ENCODE results near the gene HOTAIR.

DNA sequence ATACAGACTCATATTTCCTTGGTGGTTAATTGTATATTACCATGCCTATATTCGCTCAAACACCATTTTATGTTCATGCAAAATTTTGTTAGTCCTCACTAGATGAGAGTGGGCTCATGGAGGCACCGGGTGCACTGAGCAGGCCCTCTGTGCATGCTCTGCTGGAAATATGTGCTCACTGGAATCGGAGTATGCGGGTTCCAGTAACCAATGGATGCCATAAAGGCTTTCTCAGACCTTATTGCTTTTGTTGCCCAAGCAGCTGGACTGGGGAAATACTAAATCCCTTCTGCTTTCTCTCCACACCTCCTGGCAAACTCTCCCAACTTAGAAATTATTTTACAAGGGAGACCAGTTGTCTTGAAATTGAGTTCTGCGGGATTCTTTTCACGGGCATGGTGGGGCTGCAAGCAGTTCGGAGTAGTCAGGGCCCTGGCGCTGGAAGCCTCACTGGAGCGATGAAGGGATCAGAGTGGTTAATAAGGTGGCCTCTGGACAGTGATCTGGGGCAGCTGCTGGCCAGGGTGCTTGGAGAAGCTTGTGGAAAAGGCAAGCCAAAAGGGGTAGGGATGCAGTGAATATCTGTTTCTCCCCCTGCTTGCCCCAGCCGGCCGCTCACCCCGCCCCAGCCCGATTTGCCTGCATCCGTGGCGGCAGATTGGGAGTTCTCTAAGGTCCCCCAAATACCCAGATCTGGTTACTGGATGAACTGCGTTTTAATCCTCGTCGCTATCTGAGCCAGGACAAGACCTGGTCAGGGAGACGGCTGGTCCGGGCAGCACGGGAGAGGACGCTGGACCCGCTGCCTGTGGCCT lies 46.0 kb upstream of the HOTAIR start:
- TF ChIP-seq, protein P1, sequence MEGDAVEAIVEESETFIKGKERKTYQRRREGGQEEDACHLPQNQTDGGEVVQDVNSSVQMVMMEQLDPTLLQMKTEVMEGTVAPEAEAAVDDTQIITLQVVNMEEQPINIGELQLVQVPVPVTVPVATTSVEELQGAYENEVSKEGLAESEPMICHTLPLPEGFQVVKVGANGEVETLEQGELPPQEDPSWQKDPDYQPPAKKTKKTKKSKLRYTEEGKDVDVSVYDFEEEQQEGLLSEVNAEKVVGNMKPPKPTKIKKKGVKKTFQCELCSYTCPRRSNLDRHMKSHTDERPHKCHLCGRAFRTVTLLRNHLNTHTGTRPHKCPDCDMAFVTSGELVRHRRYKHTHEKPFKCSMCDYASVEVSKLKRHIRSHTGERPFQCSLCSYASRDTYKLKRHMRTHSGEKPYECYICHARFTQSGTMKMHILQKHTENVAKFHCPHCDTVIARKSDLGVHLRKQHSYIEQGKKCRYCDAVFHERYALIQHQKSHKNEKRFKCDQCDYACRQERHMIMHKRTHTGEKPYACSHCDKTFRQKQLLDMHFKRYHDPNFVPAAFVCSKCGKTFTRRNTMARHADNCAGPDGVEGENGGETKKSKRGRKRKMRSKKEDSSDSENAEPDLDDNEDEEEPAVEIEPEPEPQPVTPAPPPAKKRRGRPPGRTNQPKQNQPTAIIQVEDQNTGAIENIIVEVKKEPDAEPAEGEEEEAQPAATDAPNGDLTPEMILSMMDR (IDR thresholded peaks at IDR 0.05; ENCODE audit: low read length), result no peak
- TF ChIP-seq EZH2 (optimal IDR thresholded peaks at IDR 0.05; ENCODE audit: low read depth, low read length), result no peak

Data from MM.1S (cell line).